GM12878 (cell line): ENCODE data around the gene ZNF467. TPM values are rescaled to one million over a fixed set of nuclear protein-coding genes. Genes with fewer than 3 reads are reported as not detected.

Experiments used
- ATAC-seq: fragments of 200-7000 bp; cut with Tn5 transposase; 3 replicates; pipeline ENCODE4 v1.9.1; 2020; ENCODE audit warnings: mild to moderate bottlenecking, moderate library complexity
- BruUV-seq: library from RNA; stranded (reverse); fragments of 400-500 nt; replicated peaks from 2 replicates; lab custom pipeline; 2021; lab: Mats Ljungman, UMichigan
- CTCF ChIA-PET: fragments of 300-600 bp; sonication (Branson Sonifier 250); formaldehyde crosslinking; extraction: SDS; loops from one replicate; lab custom pipeline; 2021; ENCODE audit warnings: inconsistent platforms; lab: Yijun Ruan, JAX
- POLR2A ChIA-PET: fragments of 350-600 bp; formaldehyde crosslinking; extraction: SDS; loops from one replicate; lab custom pipeline; 2021; ENCODE audit warnings: inconsistent platforms; lab: Charles Lee
- RAD21 ChIA-PET: fragments of 300-600 bp; sonication (Branson Sonifier 250); formaldehyde crosslinking; loops from one replicate; lab custom pipeline; 2023; ENCODE audit warnings: antibody characterized with exemption; ENCODE audit not compliant: unreplicated experiment; lab: Charles Lee
- SMC1A ChIA-PET: fragments of 300-600 bp; sonication (Branson Sonifier 250); formaldehyde crosslinking; loops from one replicate; lab custom pipeline; 2023; ENCODE audit not compliant: unreplicated experiment, uncharacterized antibody; lab: Charles Lee
- DNase-seq: peaks from one replicate; pipeline ENCODE4 v3.0.0-alpha.2; 2011; ENCODE audit warnings: low read depth, low spot score
- FAIRE-seq: peaks from 3 replicates; lab custom pipeline; 2011; peaks lifted over from hg19 to GRCh38; lab: Jason Lieb, UNC
- H2AFZ ChIP-seq: 2 replicates; pipeline ENCODE4 v1.6.0; 2011; ENCODE audit warnings: low read depth, low read length, control low read depth; ENCODE audit not compliant: control insufficient read depth
- H3K27ac ChIP-seq: 2 replicates; pipeline ENCODE4 v1.5.1; 2011; ENCODE audit warnings: control low read depth; ENCODE audit not compliant: control insufficient read depth, insufficient read depth
- H3K27me3 ChIP-seq, 2 experiments: replicated peaks in 1 of 2; 2 replicates each; pipeline versions ENCODE4 v1.6.0 to v1.6.1; 2011; ENCODE audit warnings: low read length in 1 of 2; ENCODE audit not compliant: control insufficient read depth in 2 of 2, insufficient read depth in 2 of 2
- H3K36me3 ChIP-seq, 2 experiments: 2 replicates each; pipeline ENCODE4 v1.5.1; 2011; ENCODE audit warnings: low read length in 1 of 2; ENCODE audit not compliant: control insufficient read depth in 2 of 2, insufficient read depth in 2 of 2
- H3K4me1 ChIP-seq: 2 replicates; pipeline ENCODE4 v1.6.1; 2011; ENCODE audit warnings: mild to moderate bottlenecking, low read length, moderate library complexity, mixed read lengths; ENCODE audit not compliant: control insufficient read depth, insufficient read depth
- H3K4me2 ChIP-seq: 2 replicates; pipeline ENCODE4 v1.6.0; 2011; ENCODE audit warnings: control low read depth; ENCODE audit not compliant: control insufficient read depth, insufficient read depth
- H3K4me3 ChIP-seq: fragments of 200-600 bp; sonication (generic); 2 replicates; pipeline ENCODE4 v1.5.1; 2016
- H3K79me2 ChIP-seq: 2 replicates; pipeline ENCODE4 v1.6.0; 2011; ENCODE audit warnings: low read length; ENCODE audit not compliant: control insufficient read depth, insufficient read depth
- H3K9ac ChIP-seq: 2 replicates; pipeline ENCODE4 v1.8.0; 2011; ENCODE audit warnings: low read length, control low read depth, mixed read lengths; ENCODE audit not compliant: control insufficient read depth, insufficient read depth
- H3K9me3 ChIP-seq: replicated peaks from 3 replicates; pipeline ENCODE4 v1.5.1; 2011; ENCODE audit warnings: mild to moderate bottlenecking, low read length; ENCODE audit not compliant: control insufficient read depth, insufficient read depth
- H4K20me1 ChIP-seq: 2 replicates; pipeline ENCODE4 v1.6.0; 2011; ENCODE audit not compliant: control insufficient read depth, insufficient read depth
- CTCF ChIP-seq, 3 experiments: IDR thresholded peaks in 2 of 3; conservative IDR thresholded peaks in 1 of 3; 2 replicates each; pipeline ENCODE4 v1.5.1; 2011; ENCODE audit warnings: low read depth in 3 of 3, low read length in 3 of 3, mild to moderate bottlenecking in 3 of 3, control low read depth in 2 of 3, moderate library complexity in 2 of 3, inconsistent platforms in 1 of 3, mixed read lengths in 1 of 3; ENCODE audit not compliant: control insufficient read depth in 2 of 3, insufficient read depth in 1 of 3; ENCODE audit errors: extremely low read depth in 1 of 3
- CUX1 ChIP-seq: IDR thresholded peaks from 2 replicates; pipeline ENCODE4 v1.6.1; 2012; ENCODE audit warnings: improper control_type of control experiment, low read depth, low read length; ENCODE audit not compliant: insufficient replicate concordance
- ESRRA ChIP-seq: IDR thresholded peaks from 2 replicates; pipeline ENCODE4 v1.6.1; 2012; ENCODE audit warnings: mild to moderate bottlenecking, low read length, improper control_type of control experiment
- IRF5 ChIP-seq: fragments of 450-650 bp; IDR thresholded peaks from 2 replicates; pipeline ENCODE4 v1.6.1; 2017; ENCODE audit warnings: borderline replicate concordance
- NRF1 ChIP-seq: conservative IDR thresholded peaks from 2 replicates; pipeline ENCODE4 v1.6.1; 2011; ENCODE audit warnings: mild to moderate bottlenecking, low read depth, low read length, improper control_type of control experiment
- RB1 ChIP-seq: fragments of 450-650 bp; formaldehyde crosslinking; IDR thresholded peaks from 2 replicates; pipeline ENCODE4 v1.6.1; 2017; ENCODE audit warnings: mild to moderate bottlenecking, borderline replicate concordance
- TARDBP ChIP-seq: IDR thresholded peaks from 2 replicates; pipeline ENCODE4 v1.6.1; 2016; ENCODE audit warnings: borderline replicate concordance
- ZNF592 ChIP-seq: fragments of 450-650 bp; IDR thresholded peaks from 2 replicates; pipeline ENCODE4 v1.6.1; 2017; ENCODE audit warnings: mild to moderate bottlenecking, moderate library complexity
- WGBS: methylation state at CpG from one replicate; pipeline ENCODE4 v1.1.6; 2016; ENCODE audit warnings: low lambda C conversion rate; ENCODE audit not compliant: insufficient replicate concordance, insufficient coverage; ENCODE audit errors: missing lambda C conversion rate; 5-methylcytosine and 5-hydroxymethylcytosine counted together
- in situ Hi-C: fragments of 300-500 bp; cut with MboI; formaldehyde crosslinking; loops from 9 replicates; pipeline ENCODE4 v1.14.3; 2018; ENCODE audit warnings: mixed read lengths
- intact Hi-C: fragments of 100-400 bp; cut with micrococcal nuclease; formaldehyde crosslinking; loops from one replicate; pipeline ENCODE4 v1.14.2; 2022; ENCODE audit not compliant: unreplicated experiment
- polyA plus RNA-seq, 11 experiments: library from polyadenylated mRNA; depleted of rRNA in 4 of 11; unstranded in 6 of 11; stranded (reverse) in 5 of 11; fragments of >200 nt; fragmentation: Nextera tagmentation in 4 of 11; fragmentation: Illumina TruSeq in 1 of 11; extraction: Ambion mirVana in 4 of 11; extraction: Trizol in 1 of 11; gene quantifications; 1 replicate in 1 of 11; 2 replicates in 10 of 11; pipeline versions ENCODE4 v1.2.1 to v1.2.3, GENCODE V29; 2011 to 2016; ENCODE audit warnings: inconsistent platforms in 2 of 11, missing spikeins in 2 of 11, low read depth in 1 of 11
- total RNA-seq, 4 experiments: library from RNA; depleted of rRNA in 3 of 4; stranded (reverse); fragments of >200 nt in 3 of 4; fragmentation: Illumina TruSeq in 1 of 4; extraction: Trizol in 1 of 4; gene quantifications; 2 replicates each; pipeline versions ENCODE4 v1.2.1 to v1.2.3, GENCODE V29; 2013 to 2021

The ZNF467 gene
- total and polyA plus RNA-seq, 10 of the 15 experiments (the other 5 are each of a cell fraction or from before 2014, with no cell fraction given) = not detected

GRCh38 chr7:149809215-149809614 lies 35.8 kb upstream of the ZNF467 start:
- H3K27ac ChIP-seq = no peak overlapping the region
- H2AFZ ChIP-seq = no peak overlapping the region
- intact Hi-C loops (no loop called here), in situ Hi-C loops (no loop called here)
- no peaks in the 10 kb centered on the region for H3K79me2 ChIP-seq
- DNase-seq = no peak
- 24% methylated on average over 2 of the region's 2 CpGs for WGBS
- H3K4me3 ChIP-seq = no peak overlapping the region
- ATAC-seq = no peak
- no peak overlapping the region for H3K4me2 ChIP-seq
- H4K20me1 ChIP-seq = no peaks in the 10 kb centered on the region
- H3K9me3 ChIP-seq = no peaks in the 10 kb centered on the region
- CTCF ChIA-PET = no interaction called here
- RAD21 ChIA-PET = no interaction called here
- H3K27me3 ChIP-seq = no peaks in the 10 kb centered on the region
- no peak for FAIRE-seq
- H3K9ac ChIP-seq = no peak overlapping the region
- BruUV-seq = no TSS peak
- no peaks in the 10 kb centered on the region for H3K4me1 ChIP-seq
- SMC1A ChIA-PET = interaction anchor here (0.6 kb wide), 1 partner anchor 1296 kb away, joined by 3 read pairs; no protein-coding TSS in a partner anchor
- no peaks in the 10 kb centered on the region for H3K36me3 ChIP-seq
- POLR2A ChIA-PET = no interaction called here
- TF ChIP-seq ZNF592 (no peak), NRF1 (no peak), IRF5 (no peak), RB1 (no peak), CUX1 (no peak), TARDBP (no peak), CTCF (IDR thresholded peaks at IDR 0.05 in 2 of 3, conservative IDR thresholded peaks at IDR 0.05 in 1 of 3; ENCODE audit: control insufficient read depth in 2 of 3, extremely low read depth in 1 of 3, insufficient read depth in 1 of 3, low read depth in 3 of 3, low read length in 3 of 3) (no peak), ESRRA (no peak)
